Caco-2 (cell line): ENCODE data around the gene ABCC4. TPM values are rescaled to one million over a fixed set of nuclear protein-coding genes. Genes with fewer than 3 reads are reported as not detected.

Experiments used
- BruUV-seq: library from RNA; stranded (reverse); fragments of 400-500 nt; replicated peaks from 2 replicates; lab custom pipeline; 2021; lab: Mats Ljungman, UMichigan
- CTCF ChIA-PET: fragments of 300-600 bp; sonication (Branson Sonifier 250); formaldehyde crosslinking; loops from one replicate; lab custom pipeline; 2022; ENCODE audit warnings: antibody characterized with exemption; lab: Charles Lee
- POLR2A ChIA-PET: fragments of 300-600 bp; sonication (Branson Sonifier 250); formaldehyde crosslinking; loops from one replicate; lab custom pipeline; 2022; ENCODE audit warnings: antibody characterized with exemption; lab: Charles Lee
- DNase-seq, 2 experiments: peaks; one replicate each; pipeline versions ENCODE4 v3.0.0 to v3.0.0-alpha.2; 2020 to 2022
- H3K27me3 ChIP-seq: replicated peaks from 2 replicates; pipeline ENCODE4 v1.6.0; 2011; ENCODE audit warnings: low read length; ENCODE audit not compliant: control insufficient read depth, insufficient read depth
- H3K36me3 ChIP-seq: 2 replicates; pipeline ENCODE4 v1.5.1; 2011; ENCODE audit warnings: low read length; ENCODE audit not compliant: control insufficient read depth, insufficient read depth
- H3K4me1 ChIP-seq: fragments of 250-450 bp; sonication (Bioruptor Pico); 2 replicates; pipeline ENCODE4 v1.5.1; 2020; ENCODE audit warnings: mild to moderate bottlenecking
- H3K4me3 ChIP-seq: 2 replicates; pipeline ENCODE4 v1.5.1; 2011; ENCODE audit warnings: low read depth, mild to moderate bottlenecking, control low read depth, low read length
- H3K9me3 ChIP-seq: fragments of 250-450 bp; sonication (Bioruptor Pico); 2 replicates; pipeline ENCODE4 v1.5.1; 2020; ENCODE audit warnings: mild to moderate bottlenecking, moderate library complexity
- H3K27ac Mint-ChIP-seq: one replicate; pipeline ENCODE4 v1.8.0; 2022; ENCODE audit warnings: mixed read lengths; ENCODE audit not compliant: unreplicated experiment
- H3K27me3 Mint-ChIP-seq: one replicate; pipeline ENCODE4 v1.8.0; 2022; ENCODE audit warnings: mixed read lengths; ENCODE audit not compliant: insufficient read depth, unreplicated experiment
- H3K36me3 Mint-ChIP-seq: one replicate; pipeline ENCODE4 v1.8.0; 2022; ENCODE audit warnings: mild to moderate bottlenecking, mixed read lengths; ENCODE audit not compliant: insufficient read depth, unreplicated experiment
- H3K4me1 Mint-ChIP-seq: one replicate; pipeline ENCODE4 v1.8.0; 2022; ENCODE audit warnings: low read depth, mixed read lengths; ENCODE audit not compliant: unreplicated experiment
- H3K4me3 Mint-ChIP-seq: one replicate; pipeline ENCODE4 v1.8.0; 2022; ENCODE audit warnings: mild to moderate bottlenecking, moderate library complexity, mixed read lengths; ENCODE audit not compliant: unreplicated experiment
- H3K9me3 Mint-ChIP-seq: one replicate; pipeline ENCODE4 v1.8.0; 2022; ENCODE audit warnings: mixed read lengths; ENCODE audit not compliant: unreplicated experiment
- CTCF ChIP-seq, 2 experiments: fragments of 200-600 bp in 1 of 2; IDR thresholded peaks; 1 replicate in 1 of 2; 2 replicates in 1 of 2; pipeline versions ENCODE4 v1.5.1 to v1.8.0; 2011 to 2022; ENCODE audit warnings: antibody characterized with exemption in 1 of 2, control low read depth in 1 of 2, inconsistent platforms in 1 of 2, low read depth in 1 of 2, low read length in 1 of 2, mild to moderate bottlenecking in 1 of 2, moderate library complexity in 1 of 2; ENCODE audit not compliant: insufficient read depth in 1 of 2, severe bottlenecking in 1 of 2, unreplicated experiment in 1 of 2
- intact Hi-C: fragments of 100-400 bp; cut with micrococcal nuclease; formaldehyde crosslinking; loops from one replicate; pipeline ENCODE4 v1.10.0; 2022; ENCODE audit not compliant: unreplicated experiment
- total RNA-seq: library from RNA; stranded (reverse); gene quantifications from 2 replicates; pipeline ENCODE4 v1.2.3, GENCODE V29; 2022

Gene ABCC4
- total RNA-seq, 1 experiment from 2014 or later = 51.9 TPM

- no peak overlapping the region for H3K4me3 ChIP-seq
- no peak for DNase-seq
- H3K9me3 ChIP-seq = no peaks in the 10 kb centered on the region
- ChIA-PET POLR2A (no interaction called here), CTCF (interaction anchor here (1.6 kb wide), 1 partner anchor 219 kb away, joined by 8 read pairs; no protein-coding TSS in a partner anchor)
- no peak overlapping the region for H3K27ac Mint-ChIP-seq
- H3K27me3 Mint-ChIP-seq = no peaks in the 10 kb centered on the region
- intact Hi-C loops = no loop called here
- 0 out of 2 replicates have a peak, but pooled peaks cover 5% of the 10 kb centered on the region for H3K4me1 ChIP-seq
- no peaks in the 10 kb centered on the region for H3K9me3 Mint-ChIP-seq
- no peaks in the 10 kb centered on the region for H3K27me3 ChIP-seq
- H3K36me3 ChIP-seq = peaks cover 2% of the 10 kb centered on the region
- no TSS peak for BruUV-seq
- no peak overlapping the region for H3K4me3 Mint-ChIP-seq
- H3K4me1 Mint-ChIP-seq = peaks cover 13% of the 10 kb centered on the region
- no peak for TF ChIP-seq CTCF (IDR thresholded peaks at IDR 0.05; ENCODE audit: insufficient read depth in 1 of 2, low read depth in 1 of 2, low read length in 1 of 2, severe bottlenecking in 1 of 2, unreplicated experiment in 1 of 2)
- peaks cover 32% of the 10 kb centered on the region for H3K36me3 Mint-ChIP-seq
These were observed 115.9 kb downstream of the ABCC4 start for GRCh38 chr13:95185311-95185710.

GRCh38 chr13:95184317-95184716 is 116.9 kb downstream of the ABCC4 start:
- TF ChIP-seq CTCF (IDR thresholded peaks at IDR 0.05; ENCODE audit: insufficient read depth in 1 of 2, low read depth in 1 of 2, low read length in 1 of 2, severe bottlenecking in 1 of 2, unreplicated experiment in 1 of 2) = no peak
- H3K4me3 ChIP-seq = no peak overlapping the region
- Mint-ChIP-seq H3K4me1 (peaks cover 13% of the 10 kb centered on the region), H3K27ac (no peak overlapping the region), H3K36me3 (peaks cover 32% of the 10 kb centered on the region), H3K27me3 (no peaks in the 10 kb centered on the region), H3K9me3 (no peaks in the 10 kb centered on the region), H3K4me3 (no peak overlapping the region)
- no peaks in the 10 kb centered on the region for H3K27me3 ChIP-seq
- peaks cover 2% of the 10 kb centered on the region for H3K36me3 ChIP-seq
- POLR2A ChIA-PET = no interaction called here
- intact Hi-C loops = no loop called here
- DNase-seq = no peak
- H3K4me1 ChIP-seq = 0 out of 2 replicates have a peak, but pooled peaks cover 5% of the 10 kb centered on the region
- CTCF ChIA-PET = interaction anchor here (1.6 kb wide), 1 partner anchor 220 kb away, joined by 8 read pairs; no protein-coding TSS in a partner anchor
- H3K9me3 ChIP-seq = no peaks in the 10 kb centered on the region
- BruUV-seq = no TSS peak

- Histone ChIP-seq H3K9me3 (no peaks in the 10 kb centered on the region), H3K36me3 (peaks cover 2% of the 10 kb centered on the region), H3K4me1 (0 out of 2 replicates have a peak, but pooled peaks cover 5% of the 10 kb centered on the region), H3K27me3 (no peaks in the 10 kb centered on the region), H3K4me3 (no peak overlapping the region)
- TF ChIP-seq CTCF (IDR thresholded peaks at IDR 0.05; ENCODE audit: insufficient read depth in 1 of 2, low read depth in 1 of 2, low read length in 1 of 2, severe bottlenecking in 1 of 2, unreplicated experiment in 1 of 2) = no peak
- intact Hi-C loops = no loop called here
- H3K27ac Mint-ChIP-seq = no peak overlapping the region
- H3K36me3 Mint-ChIP-seq = peaks cover 40% of the 10 kb centered on the region
- H3K27me3 Mint-ChIP-seq = no peaks in the 10 kb centered on the region
- H3K4me1 Mint-ChIP-seq = peaks cover 13% of the 10 kb centered on the region
- DNase-seq = no peak
- ChIA-PET POLR2A (no interaction called here), CTCF (no interaction called here)
- no peak overlapping the region for H3K4me3 Mint-ChIP-seq
- H3K9me3 Mint-ChIP-seq = no peaks in the 10 kb centered on the region
- no TSS peak for BruUV-seq
These were observed 118.5 kb downstream of the ABCC4 start for GRCh38 chr13:95182570-95183265.
